Measurements from ENCODE around the gene NYNRIN.
A peak's percentile ranks its signal among the peaks of the same experiment; 100 is the strongest.
"Not testable (repeated sequence)": the region's sequence is repeated elsewhere in the genome, so short reads cannot be mapped to it uniquely, and the experiment has no call there.

Gene NYNRIN

GRCh38 chr14:24370748-24371147 lies 28.1 kb upstream of the NYNRIN start:
- no peak for DNase-seq

GRCh38 chr14:24371605-24372004 lies 27.2 kb upstream of the NYNRIN start:
- DNase-seq: not testable (repeated sequence)

- peak; percentile 18 for DNase-seq
Measured at GRCh38 chr14:24372701-24373416, 25.9 kb upstream of the NYNRIN start.

- DNase-seq: no peak
Measured at GRCh38 chr14:24376448-24377070, 22.2 kb upstream of the NYNRIN start.

- DNase-seq: no peak
Measured at GRCh38 chr14:24377126-24377525, 21.7 kb upstream of the NYNRIN start.

- DNase-seq: peak; percentile 66
Measured at GRCh38 chr14:24377657-24378056, 21.1 kb upstream of the NYNRIN start.

- DNase-seq: no peak
Measured at GRCh38 chr14:24378327-24378726, 20.5 kb upstream of the NYNRIN start.

- DNase-seq: no peak
Measured at GRCh38 chr14:24378981-24379906, 19.6 kb upstream of the NYNRIN start.

GRCh38 chr14:24379907-24380730 lies 18.7 kb upstream of the NYNRIN start:
- no peak for DNase-seq

- no peak for DNase-seq
Measured at GRCh38 chr14:24381363-24382063, 17.3 kb upstream of the NYNRIN start.

- no peak for DNase-seq
Measured at GRCh38 chr14:24382064-24382371, 16.8 kb upstream of the NYNRIN start.

- no peak for DNase-seq
Measured at GRCh38 chr14:24384169-24384568, 14.6 kb upstream of the NYNRIN start.

- DNase-seq: no peak
Measured at GRCh38 chr14:24385524-24385923, 13.3 kb upstream of the NYNRIN start.

GRCh38 chr14:24387009-24387345 lies 11.8 kb upstream of the NYNRIN start:
- DNase-seq: no peak

- DNase-seq: not testable (repeated sequence)
Measured at GRCh38 chr14:24387579-24387978, 11.2 kb upstream of the NYNRIN start.

GRCh38 chr14:24388474-24389179 lies 10.2 kb upstream of the NYNRIN start:
- no peak for DNase-seq

GRCh38 chr14:24389226-24389848 lies 9.5 kb upstream of the NYNRIN start:
- no peak for DNase-seq

GRCh38 chr14:24390701-24391468 lies 7.9 kb upstream of the NYNRIN start:
- DNase-seq: peak; percentile 16

GRCh38 chr14:24392325-24393091 lies 6.3 kb upstream of the NYNRIN start:
- peak; percentile 82 for DNase-seq

- DNase-seq: peak; percentile 13
Measured at GRCh38 chr14:24394275-24394674, 4.5 kb upstream of the NYNRIN start.
